GM19395 (cell line): ENCODE data around the gene ASIC2.

Source experiments
- ATAC-seq: cut with Tn5 transposase; IDR thresholded peaks from one replicate; pipeline ENCODE4 v1.9.1; 2021; ENCODE audit warnings: mild to moderate bottlenecking, moderate library complexity; ENCODE audit not compliant: unreplicated experiment

Gene ASIC2

GRCh38 chr17:33028778-33029177 is 264.3 kb downstream of the ASIC2 start:
- ATAC-seq: no peak

DNA sequence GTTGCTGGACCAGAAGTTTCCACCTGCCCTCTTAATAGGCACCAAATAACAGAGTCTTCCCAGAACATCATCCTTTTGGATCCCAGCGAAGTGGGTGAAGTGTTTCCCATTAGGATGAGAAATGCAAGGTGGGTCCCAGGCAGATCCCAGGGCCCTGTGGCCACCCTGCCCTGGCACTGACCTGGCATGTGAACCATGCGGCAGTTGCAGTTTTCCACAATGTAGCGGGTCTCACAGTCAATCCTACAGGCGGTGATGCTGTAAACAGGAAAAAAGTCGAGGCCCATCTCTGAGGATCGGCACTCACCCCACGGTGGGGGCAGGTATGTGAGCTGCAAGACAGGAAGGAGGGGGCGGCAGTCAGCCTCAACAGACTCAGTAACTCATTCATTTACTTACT is 265.0 kb downstream of the ASIC2 start:
- no peak for ATAC-seq

DNA sequence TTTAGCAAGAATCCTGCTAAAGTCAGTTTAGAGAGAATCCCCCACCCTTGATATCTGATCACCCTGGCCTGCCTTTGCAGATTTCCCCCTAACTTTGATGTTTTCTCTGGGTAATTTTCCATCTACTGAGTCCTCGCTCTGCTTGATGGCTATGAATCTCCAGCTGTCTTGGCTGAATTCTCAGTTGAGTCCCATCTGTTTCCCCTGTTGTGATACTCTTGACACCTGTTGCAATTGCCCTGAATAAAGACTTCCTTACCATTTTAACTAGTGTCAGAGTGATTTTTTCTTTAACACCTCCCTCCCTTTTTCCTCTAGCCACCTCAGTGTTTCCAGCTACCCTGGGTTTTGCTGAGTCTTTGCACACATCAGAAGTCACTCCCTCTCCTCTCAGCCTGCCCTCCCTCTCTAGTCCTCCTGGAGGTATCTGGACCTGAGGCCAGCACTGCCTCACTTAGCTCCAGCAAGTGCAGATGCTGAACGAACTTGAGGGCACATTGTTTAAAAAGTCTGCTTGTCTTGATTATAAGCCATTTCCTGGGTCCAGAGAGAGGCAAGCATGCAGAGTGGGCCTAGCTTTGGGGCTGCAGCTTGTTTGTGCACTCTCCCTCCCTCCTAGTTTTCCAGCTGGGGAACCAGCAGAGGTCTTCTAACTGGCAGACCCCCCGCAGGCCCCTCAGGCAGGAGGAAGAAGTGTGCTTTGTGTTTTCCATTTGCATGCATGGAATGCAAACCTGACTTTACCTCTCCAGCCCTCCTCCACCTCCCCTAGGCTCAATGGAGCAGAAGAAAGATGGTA is 268.2 kb downstream of the ASIC2 start:
- ATAC-seq: no peak

DNA sequence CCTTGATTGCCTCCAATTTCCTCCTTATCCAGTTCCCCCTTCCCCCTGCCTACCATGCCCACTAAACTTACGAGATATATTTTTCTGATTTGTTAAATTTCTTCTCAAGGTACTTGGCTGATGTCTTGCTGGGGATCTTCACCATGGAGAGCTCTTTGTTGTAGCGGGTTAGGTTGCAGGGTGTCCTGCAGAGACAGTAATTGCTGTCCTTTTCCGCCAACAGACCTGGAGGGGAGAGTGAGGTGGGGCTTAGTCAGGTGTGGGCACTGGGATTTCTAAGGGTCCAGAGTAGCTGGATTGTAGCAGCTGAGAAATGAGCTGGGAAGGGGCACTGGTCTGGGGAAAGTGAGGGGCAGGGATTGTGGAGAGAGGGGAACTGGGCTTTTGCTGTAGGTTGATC is 269.3 kb downstream of the ASIC2 start:
- no peak for ATAC-seq

DNA sequence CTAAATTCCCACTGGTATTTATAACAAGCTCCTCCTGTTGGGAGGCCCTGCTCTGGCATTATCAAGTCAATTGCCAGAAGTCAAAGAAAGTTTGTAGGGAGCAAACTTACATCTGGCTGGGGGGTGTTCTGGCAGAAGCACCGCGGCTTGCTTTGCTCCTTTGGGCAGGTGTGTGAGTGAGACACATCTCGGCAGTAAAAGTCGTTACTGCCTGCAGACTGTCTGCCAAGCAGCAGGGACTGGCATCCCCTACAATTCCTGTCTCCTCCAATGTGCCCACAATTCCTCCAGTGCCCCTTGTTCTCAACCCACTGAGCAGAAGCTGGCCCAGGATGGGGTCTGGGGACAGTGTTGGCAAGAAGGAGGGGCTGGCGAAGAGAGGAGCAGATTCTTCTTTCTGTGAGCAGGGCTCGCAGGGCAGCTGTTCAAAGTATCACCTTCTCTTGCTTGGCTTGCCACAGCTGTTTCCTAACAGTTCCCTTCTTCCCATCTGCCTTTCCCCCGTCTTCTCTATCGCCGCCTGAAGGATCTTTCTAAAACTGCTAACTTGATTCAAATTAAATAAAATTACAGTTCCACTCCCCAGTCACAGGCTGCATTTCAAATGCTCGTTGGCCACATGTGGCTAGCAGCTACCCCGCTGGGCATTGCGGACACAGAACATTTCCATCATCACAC is 271.2 kb downstream of the ASIC2 start:
- ATAC-seq: no peak

- no peak for ATAC-seq
Measured at GRCh38 chr17:33019161-33019890, 273.8 kb downstream of the ASIC2 start.

- ATAC-seq: no peak
Measured at GRCh38 chr17:33017366-33017765, 275.7 kb downstream of the ASIC2 start.

- no peak for ATAC-seq
Measured at GRCh38 chr17:33016920-33017319, 276.2 kb downstream of the ASIC2 start.

DNA sequence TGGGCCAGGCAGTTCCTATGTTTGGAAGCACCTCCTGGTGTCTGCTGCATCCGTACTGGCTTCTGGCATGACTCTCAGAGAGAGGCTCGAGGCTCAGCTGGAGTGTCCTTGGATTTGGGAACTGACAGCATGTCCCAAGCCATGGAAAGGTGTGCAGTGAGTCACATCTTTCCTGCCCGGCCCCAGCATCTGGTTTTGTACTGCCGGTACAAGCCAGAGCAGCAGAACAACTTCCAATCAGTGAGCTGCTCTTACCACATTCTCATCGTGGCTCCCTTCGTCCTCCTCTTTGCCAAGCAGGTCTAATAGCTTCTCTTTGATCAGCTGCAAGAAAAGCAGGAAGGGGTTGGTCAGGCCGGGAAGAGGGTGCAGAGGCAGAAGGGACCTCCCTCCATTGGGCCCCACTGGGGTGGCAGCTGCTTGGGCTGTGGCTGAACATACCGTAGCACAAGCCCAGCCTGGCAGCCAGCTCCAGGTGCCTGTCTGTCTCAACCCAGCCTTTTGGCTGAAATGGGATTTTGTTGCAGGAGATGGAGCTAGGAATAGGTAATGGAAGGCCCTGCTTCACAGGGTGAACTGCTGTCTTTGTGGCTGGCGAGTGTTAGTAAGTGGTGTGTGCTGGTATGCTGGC is 277.3 kb downstream of the ASIC2 start:
- no peak for ATAC-seq

- no peak for ATAC-seq
Measured at GRCh38 chr17:33014751-33015150, 278.3 kb downstream of the ASIC2 start.

- no peak for ATAC-seq
Measured at GRCh38 chr17:33013596-33014375, 279.3 kb downstream of the ASIC2 start.

DNA sequence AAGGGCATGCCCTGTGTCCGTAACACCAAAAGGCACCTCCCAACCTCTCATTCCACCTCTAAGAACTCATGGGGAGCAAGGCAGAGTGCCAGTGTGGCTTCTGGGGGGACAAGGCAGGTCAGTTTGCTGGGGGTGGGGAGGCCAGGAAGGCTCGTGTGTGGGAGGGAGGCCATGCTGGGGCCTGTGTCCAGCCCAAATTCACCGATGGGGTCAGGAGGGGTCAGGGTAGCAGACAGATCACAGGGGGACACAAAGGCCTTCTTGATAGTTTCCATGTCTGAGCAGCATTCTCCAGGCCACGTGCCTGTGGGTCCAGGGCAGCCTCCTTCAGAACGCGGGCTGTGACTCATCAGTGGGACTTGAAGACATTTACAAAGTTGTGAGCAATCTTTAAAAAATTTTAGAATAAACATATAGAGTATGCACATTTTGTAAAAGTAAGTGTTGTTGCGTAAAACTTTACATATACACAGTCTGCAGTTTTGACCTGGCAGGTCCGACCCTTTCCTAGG is 280.5 kb downstream of the ASIC2 start:
- no peak for ATAC-seq

GRCh38 chr17:33009636-33010035 is 283.5 kb downstream of the ASIC2 start:
- ATAC-seq: no peak

GRCh38 chr17:33007186-33007585 is 285.9 kb downstream of the ASIC2 start:
- no peak for ATAC-seq

DNA sequence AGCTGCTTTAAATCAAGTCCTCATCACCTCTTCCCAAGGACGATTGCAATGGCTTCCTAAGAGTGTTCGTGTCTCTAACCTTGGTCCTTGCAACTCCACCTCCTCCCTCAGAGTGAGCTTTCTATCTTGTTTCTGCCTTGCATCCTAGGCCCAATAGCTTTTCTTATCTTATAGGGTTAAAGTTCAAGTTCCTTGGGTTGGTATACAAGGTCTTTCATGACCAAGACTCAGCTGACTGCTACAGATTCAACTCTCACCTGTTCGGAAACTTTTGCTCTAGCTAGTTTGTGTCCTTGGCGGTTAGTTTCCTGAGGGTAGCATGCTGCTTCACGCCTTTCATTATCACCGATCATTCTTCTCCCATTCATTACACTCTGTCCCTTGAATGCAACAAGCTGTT is 290.8 kb downstream of the ASIC2 start:
- no peak for ATAC-seq

GRCh38 chr17:32998887-32999228 is 294.2 kb downstream of the ASIC2 start:
- no peak for ATAC-seq

GRCh38 chr17:32998111-32998886 is 294.8 kb downstream of the ASIC2 start:
- ATAC-seq: no peak

DNA sequence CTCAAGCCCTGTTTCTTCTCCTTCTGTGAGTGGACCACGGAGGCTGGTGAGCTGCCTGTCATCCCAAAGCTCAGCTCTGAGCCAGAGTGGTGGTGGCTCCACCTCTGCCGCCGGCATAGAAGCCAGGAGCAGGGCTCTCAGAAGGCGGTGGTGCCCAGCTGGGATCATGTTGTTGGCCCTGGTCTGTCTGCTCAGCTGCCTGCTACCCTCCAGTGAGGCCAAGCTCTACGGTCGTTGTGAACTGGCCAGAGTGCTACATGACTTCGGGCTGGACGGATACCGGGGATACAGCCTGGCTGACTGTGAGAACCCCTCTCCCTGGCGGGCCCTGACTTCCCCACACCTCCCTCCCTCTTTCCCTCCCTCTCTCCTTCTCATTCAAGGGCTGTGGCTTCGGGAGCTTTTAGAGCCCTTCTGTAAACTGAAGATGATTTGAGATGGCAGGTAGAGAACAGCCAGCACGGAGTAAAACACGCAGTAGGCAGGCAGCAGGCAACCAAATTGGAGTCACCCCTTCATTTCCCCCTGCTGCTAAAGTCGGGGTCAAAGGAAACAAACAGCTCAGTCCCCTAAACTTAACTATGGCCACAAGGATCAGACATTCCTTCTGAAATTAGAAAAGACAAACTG is 297.6 kb downstream of the ASIC2 start:
- no peak for ATAC-seq

DNA sequence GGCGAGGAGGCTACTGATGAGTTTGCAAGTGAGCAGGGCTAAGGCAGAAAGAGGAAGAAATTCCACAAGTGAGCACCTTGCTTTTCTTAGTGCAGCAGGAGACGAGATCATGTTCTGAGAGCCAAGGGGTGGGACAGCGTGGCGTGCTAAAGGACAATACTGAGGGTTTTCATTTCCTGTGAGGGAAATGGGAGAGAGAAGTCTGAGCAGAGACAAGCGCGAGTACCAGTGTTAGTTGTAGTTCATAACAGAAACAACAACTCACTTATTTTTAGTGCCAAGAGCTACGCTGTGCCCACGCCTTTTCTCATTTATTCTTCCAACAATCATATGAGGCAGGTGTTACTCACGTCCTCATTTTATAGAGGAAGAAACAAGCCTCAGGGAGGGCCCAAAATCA is 299.1 kb downstream of the ASIC2 start:
- ATAC-seq: no peak
